SU-DHL-6 (cell line): Measurements from ENCODE around the gene NUP62CL.

ENCODE experiments used
- H2AFZ ChIP-seq: fragments of 200-600 bp; sonication (generic); 2 replicates; pipeline ENCODE4 v1.6.1; 2014; ENCODE audit warnings: low read depth, mild to moderate bottlenecking, moderate library complexity, mixed read lengths, antibody characterized with exemption, low read length; ENCODE audit not compliant: severe bottlenecking
- H3F3A ChIP-seq: fragments of 200-600 bp; shearing (Covaris generic); 2 replicates; pipeline ENCODE4 v1.6.0; 2016; ENCODE audit warnings: antibody characterized with exemption, mild to moderate bottlenecking; ENCODE audit not compliant: insufficient read depth
- H3K27ac ChIP-seq: fragments of 200-600 bp; sonication (generic); 2 replicates; pipeline ENCODE4 v1.5.1; 2016; ENCODE audit warnings: low read depth, mild to moderate bottlenecking, low read length, moderate library complexity, mixed read lengths
- H3K27me3 ChIP-seq: fragments of 200-600 bp; sonication (generic), shearing (Covaris generic); 2 replicates; pipeline ENCODE4 v1.6.0; 2014; ENCODE audit warnings: mild to moderate bottlenecking, low read length
- H3K36me3 ChIP-seq: fragments of 200-600 bp; sonication (generic); 2 replicates; pipeline ENCODE4 v1.6.1; 2014; ENCODE audit warnings: mild to moderate bottlenecking, low read length, mixed read lengths
- H3K4me2 ChIP-seq: fragments of 300-600, 200-600 bp; shearing (Covaris generic), sonication (generic); 2 replicates; pipeline ENCODE4 v1.6.0; 2014; ENCODE audit warnings: low read length, low read depth, mild to moderate bottlenecking; ENCODE audit not compliant: poor library complexity, severe bottlenecking
- H3K4me3 ChIP-seq: fragments of 200-600 bp; sonication (generic); 2 replicates; pipeline ENCODE4 v1.5.1; 2014; ENCODE audit warnings: antibody characterized with exemption, low read length, mild to moderate bottlenecking, mixed read lengths; ENCODE audit not compliant: insufficient read depth, poor library complexity, severe bottlenecking
- H3K79me2 ChIP-seq: fragments of 200-600 bp; sonication (generic); 2 replicates; pipeline ENCODE4 v1.6.1; 2014; ENCODE audit warnings: mild to moderate bottlenecking, low read length, moderate library complexity; ENCODE audit not compliant: insufficient read depth
- H3K9ac ChIP-seq: fragments of 200-600 bp; sonication (generic); 2 replicates; pipeline ENCODE4 v1.7.0; 2014; ENCODE audit warnings: mild to moderate bottlenecking, low read length
- H3K9me2 ChIP-seq: fragments of 200-600 bp; sonication (generic); replicated peaks from 2 replicates; pipeline ENCODE4 v1.6.1; 2014; ENCODE audit warnings: low read length; ENCODE audit not compliant: insufficient read depth
- H3K9me3 ChIP-seq: fragments of 200-600 bp; sonication (generic); 2 replicates; pipeline ENCODE4 v1.6.1; 2014; ENCODE audit warnings: low read length, mixed read lengths; ENCODE audit not compliant: insufficient read depth
- H4K20me1 ChIP-seq: fragments of 200-600 bp; sonication (generic); 2 replicates; pipeline ENCODE4 v1.6.1; 2014; ENCODE audit warnings: low read depth, mild to moderate bottlenecking, antibody characterized with exemption, low read length, moderate library complexity, mixed read lengths
- EZH2phosphoT487 ChIP-seq: fragments of 200-600 bp; sonication (generic), shearing (Covaris generic); conservative IDR thresholded peaks from 2 replicates; pipeline ENCODE4 v1.6.1; 2018; ENCODE audit warnings: mild to moderate bottlenecking, antibody characterized with exemption, low read length, moderate library complexity, mixed read lengths
- TF ChIP-seq, protein P1 (sequence below): fragments of 200-600 bp; sonication (generic); IDR thresholded peaks from one replicate; pipeline ENCODE4 v1.5.1; 2017; ENCODE audit warnings: antibody characterized with exemption, mild to moderate bottlenecking, low read length, moderate library complexity; ENCODE audit not compliant: insufficient read depth, poor library complexity, severe bottlenecking

Gene NUP62CL

GRCh38 chrX:107197319-107197718 is 8.9 kb downstream of the NUP62CL start:
- no peak for TF ChIP-seq EZH2phosphoT487
- TF ChIP-seq, protein P1, sequence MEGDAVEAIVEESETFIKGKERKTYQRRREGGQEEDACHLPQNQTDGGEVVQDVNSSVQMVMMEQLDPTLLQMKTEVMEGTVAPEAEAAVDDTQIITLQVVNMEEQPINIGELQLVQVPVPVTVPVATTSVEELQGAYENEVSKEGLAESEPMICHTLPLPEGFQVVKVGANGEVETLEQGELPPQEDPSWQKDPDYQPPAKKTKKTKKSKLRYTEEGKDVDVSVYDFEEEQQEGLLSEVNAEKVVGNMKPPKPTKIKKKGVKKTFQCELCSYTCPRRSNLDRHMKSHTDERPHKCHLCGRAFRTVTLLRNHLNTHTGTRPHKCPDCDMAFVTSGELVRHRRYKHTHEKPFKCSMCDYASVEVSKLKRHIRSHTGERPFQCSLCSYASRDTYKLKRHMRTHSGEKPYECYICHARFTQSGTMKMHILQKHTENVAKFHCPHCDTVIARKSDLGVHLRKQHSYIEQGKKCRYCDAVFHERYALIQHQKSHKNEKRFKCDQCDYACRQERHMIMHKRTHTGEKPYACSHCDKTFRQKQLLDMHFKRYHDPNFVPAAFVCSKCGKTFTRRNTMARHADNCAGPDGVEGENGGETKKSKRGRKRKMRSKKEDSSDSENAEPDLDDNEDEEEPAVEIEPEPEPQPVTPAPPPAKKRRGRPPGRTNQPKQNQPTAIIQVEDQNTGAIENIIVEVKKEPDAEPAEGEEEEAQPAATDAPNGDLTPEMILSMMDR: no peak

DNA sequence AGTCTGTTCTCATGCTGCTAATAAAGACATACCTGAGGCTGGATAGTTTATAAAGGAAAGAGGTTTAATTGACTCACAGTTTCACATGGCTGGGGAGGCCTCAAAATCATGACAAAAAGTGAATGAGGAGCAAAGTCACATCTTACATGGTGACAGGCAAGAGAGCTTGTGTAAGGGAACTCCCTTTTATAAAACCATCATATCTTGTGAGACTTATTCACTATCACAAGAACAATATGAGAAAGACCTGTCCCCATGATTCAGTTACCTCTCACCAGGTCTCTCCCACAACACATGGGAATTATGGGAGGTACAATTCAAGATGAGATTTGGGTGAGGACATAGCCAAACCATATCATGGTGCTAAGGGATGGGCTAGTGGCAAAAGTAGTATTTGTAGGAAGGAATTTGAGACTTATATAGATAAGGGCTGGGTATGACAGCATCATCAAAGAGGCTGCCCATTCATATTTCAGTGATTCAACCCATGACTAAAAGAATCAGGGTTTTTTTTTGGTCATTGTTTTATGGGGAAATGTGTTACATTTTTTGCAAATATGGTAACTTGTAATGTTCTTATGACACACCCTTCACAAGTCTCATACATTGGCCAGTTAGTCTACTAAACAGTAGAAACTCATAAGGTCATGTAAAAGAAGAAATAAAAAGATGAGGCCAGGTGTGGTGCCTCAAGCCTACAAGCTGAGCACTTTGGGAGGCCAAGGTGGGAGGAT is 34.7 kb downstream of the NUP62CL start:
- TF ChIP-seq, protein P1: no peak
- TF ChIP-seq EZH2phosphoT487: no peak
- no peak overlapping the region for H3K4me2 ChIP-seq

More at GRCh38 chrX:107197319-107197718, 8.9 kb downstream of the NUP62CL start:
- no peaks in the 10 kb centered on the region for H3K36me3 ChIP-seq
- no peak overlapping the region for H3K4me2 ChIP-seq
- no peaks in the 10 kb centered on the region for H3F3A ChIP-seq
- no peaks in the 10 kb centered on the region for H4K20me1 ChIP-seq
- H2AFZ ChIP-seq: no peak overlapping the region
- no peaks in the 10 kb centered on the region for H3K9me3 ChIP-seq
- no peaks in the 10 kb centered on the region for H3K9me2 ChIP-seq
- no peak overlapping the region for H3K9ac ChIP-seq
- no peak overlapping the region for H3K4me3 ChIP-seq
- H3K79me2 ChIP-seq: no peaks in the 10 kb centered on the region
- no peaks in the 10 kb centered on the region for H3K27me3 ChIP-seq
- H3K27ac ChIP-seq: no peak overlapping the region

DNA sequence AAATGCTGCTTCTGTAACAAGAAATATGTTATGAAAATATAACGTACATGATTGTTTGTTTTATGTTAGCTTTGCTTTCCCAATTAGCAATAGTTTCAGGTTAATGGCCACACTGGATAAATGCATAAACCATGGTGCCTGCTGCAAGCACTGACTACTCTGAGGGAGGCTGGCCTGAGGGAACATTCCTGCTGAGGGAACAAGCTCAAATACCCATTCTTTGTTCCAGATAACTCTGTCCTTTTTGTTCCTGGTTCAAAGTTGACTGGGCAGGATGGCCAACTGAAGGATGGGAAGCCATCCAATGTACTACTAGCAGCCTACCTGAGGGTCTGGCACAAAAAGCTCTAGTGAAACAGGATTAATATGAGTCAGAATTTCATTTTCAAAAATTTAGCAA is 37.5 kb downstream of the NUP62CL start:
- Histone ChIP-seq H3K4me2 (no peak overlapping the region), H3K36me3 (no peaks in the 10 kb centered on the region), H3K79me2 (no peaks in the 10 kb centered on the region), H3F3A (no peaks in the 10 kb centered on the region), H2AFZ (no peak overlapping the region), H3K27ac (no peak overlapping the region), H3K9me2 (no peaks in the 10 kb centered on the region), H3K4me3 (no peak overlapping the region), H4K20me1 (no peaks in the 10 kb centered on the region), H3K27me3 (no peaks in the 10 kb centered on the region), H3K9me3 (no peaks in the 10 kb centered on the region), H3K9ac (no peak overlapping the region)
- TF ChIP-seq, protein P1: no peak
- TF ChIP-seq EZH2phosphoT487: no peak

More for the DNA sequence above, 34.7 kb downstream of the NUP62CL start:
- no peak overlapping the region for H3K4me3 ChIP-seq
- no peak overlapping the region for H3K27ac ChIP-seq
- no peaks in the 10 kb centered on the region for H3K9me3 ChIP-seq
- H4K20me1 ChIP-seq: no peaks in the 10 kb centered on the region
- no peaks in the 10 kb centered on the region for H3K27me3 ChIP-seq
- no peak overlapping the region for H2AFZ ChIP-seq
- H3K9me2 ChIP-seq: no peaks in the 10 kb centered on the region
- no peaks in the 10 kb centered on the region for H3F3A ChIP-seq
- no peaks in the 10 kb centered on the region for H3K79me2 ChIP-seq
- no peaks in the 10 kb centered on the region for H3K36me3 ChIP-seq
- no peak overlapping the region for H3K9ac ChIP-seq
